NCI-H345 (cell line): Measurements from ENCODE around the gene TEKT5.
"Not testable (repeated sequence)": the region's sequence is repeated elsewhere in the genome, so short reads cannot be mapped to it uniquely, and the experiment has no call there.

ENCODE experiments used
- DNase-seq: peaks from one replicate; lab custom pipeline; 2025; lab: John Stamatoyannopoulos, UW

The TEKT5 gene

GRCh38 chr16:10631886-10632285 lies 62.8 kb downstream of the TEKT5 start:
- DNase-seq, result no peak

DNA sequence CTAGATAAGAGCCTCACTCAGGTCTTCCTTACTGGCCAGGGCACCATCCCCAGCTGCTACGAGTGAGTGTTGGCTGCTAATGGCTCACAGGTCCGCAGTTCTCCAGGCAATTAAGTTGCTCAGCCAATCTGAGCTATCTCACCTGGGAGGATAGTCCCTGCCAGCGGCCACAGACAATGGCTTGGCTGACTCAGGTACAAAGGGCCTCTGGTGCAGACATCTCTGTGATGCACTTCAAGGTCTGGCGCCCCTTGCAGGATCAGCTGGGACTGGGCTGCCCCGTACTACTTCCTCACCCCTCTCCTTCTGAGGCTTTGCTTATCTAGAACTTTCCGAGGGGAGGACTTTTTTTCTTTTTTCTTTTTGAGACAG lies 65.2 kb downstream of the TEKT5 start:
- no peak for DNase-seq

GRCh38 chr16:10625595-10626357 lies 69.0 kb downstream of the TEKT5 start:
- DNase-seq, result no peak

DNA sequence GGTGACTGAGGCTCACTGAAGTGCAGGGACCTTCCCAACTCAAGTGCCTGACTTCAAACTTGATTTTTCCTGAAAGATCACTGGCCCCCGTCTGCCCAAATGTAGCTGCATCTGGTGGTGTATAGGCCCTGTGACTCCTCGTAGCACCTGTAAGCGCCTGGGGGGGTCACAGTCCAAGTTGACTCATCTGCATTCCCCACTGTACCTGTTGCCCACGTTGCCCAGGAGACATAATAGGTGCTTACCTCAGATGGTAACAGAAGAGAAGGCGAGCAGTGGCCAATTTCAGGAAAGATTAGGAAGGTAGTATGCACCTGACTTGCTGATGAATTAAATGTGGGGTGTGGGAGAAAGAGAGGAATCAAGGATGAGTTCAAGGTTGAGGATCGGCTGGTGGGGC lies 70.2 kb downstream of the TEKT5 start:
- no peak for DNase-seq

DNA sequence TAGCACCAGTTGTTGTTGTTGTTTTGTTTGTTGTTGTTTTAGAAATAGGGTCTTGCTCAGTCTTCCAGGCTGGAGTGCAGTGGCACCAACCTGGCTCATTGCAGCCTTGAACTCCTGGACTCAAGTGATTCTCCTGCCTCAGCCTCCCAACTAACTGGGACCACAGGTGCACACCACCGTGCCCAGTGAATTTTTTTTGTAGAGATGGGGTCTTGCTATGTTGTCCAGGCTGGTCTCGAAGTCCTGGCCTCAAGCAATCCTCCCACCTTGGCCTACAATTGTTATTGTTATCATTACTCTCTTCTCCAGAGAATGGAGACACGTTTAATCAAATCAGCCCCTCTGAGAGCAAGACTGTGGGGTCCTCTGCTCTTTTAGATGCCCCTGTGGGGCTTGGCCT lies 71.7 kb downstream of the TEKT5 start:
- no peak for DNase-seq

- DNase-seq, result no peak
Observed at GRCh38 chr16:10622036-10622921, 72.5 kb downstream of the TEKT5 start.

GRCh38 chr16:10621216-10621949 lies 73.3 kb downstream of the TEKT5 start:
- not testable (repeated sequence) for DNase-seq

GRCh38 chr16:10620120-10620519 lies 74.6 kb downstream of the TEKT5 start:
- no peak for DNase-seq

DNA sequence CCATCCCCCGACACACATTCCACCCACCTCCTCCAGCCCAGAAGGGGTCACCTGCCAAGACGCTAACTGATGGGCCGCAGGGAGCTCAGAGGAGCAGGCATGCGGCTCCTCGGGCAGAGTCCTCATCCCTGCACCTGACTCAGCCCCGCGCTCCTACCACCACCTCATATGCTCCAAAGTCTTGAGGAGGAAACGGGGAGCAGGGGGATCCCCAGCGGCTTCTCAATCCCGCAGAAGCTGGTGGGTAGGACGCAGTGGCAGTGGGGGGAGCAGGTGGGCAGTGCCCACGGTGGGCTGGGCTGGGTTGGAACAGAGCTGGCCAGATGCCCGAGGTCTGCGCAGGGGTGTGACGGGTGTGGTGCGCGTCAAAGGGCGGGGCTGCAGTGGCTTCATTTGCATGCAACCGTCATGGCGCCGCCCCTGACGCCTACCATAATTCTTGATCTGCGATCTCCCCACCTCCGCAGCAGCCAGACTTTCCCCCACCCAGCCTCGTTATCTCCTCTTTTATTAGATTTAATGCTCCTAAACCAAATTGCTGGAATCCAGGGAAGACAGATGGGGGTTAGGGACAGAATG lies 75.4 kb downstream of the TEKT5 start:
- DNase-seq, result no peak

GRCh38 chr16:10618710-10619209 lies 76.0 kb downstream of the TEKT5 start:
- DNase-seq, result no peak

DNA sequence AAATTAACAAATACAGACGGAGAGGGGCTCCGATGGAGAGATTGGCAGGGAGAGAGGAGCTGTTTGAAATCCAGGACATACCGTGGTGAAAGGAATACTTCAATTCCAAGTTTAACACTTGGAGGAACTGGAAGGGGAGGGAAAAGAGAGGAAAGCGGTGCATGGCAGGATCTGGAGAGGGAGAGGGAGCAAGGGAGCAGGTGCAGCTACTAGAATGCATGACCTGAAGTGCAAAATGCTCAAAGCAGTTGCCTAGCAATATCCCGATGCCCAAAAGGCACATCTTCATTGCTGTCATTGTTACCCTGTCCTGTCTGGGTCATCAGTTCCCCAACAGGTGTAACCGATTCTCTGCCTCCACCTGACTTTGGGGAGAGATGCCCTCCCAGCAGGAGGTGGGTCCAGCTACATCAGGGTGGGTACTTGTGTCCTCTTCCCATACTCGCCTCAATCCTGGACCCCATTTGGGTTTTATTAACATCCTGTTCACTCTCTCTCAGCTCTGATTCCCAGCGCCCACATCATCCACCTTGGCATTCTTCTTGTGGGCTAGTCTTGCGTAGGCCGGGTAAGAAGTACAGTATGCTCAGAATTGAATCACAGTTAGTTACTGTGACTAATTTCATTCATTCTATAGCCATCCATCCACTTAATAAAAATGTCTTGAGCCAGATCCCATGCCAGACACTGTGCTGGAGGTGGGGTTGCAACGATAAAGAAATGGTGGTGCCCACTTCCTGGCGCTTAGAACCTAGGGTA lies 76.9 kb downstream of the TEKT5 start:
- DNase-seq, result peak; percentile 45

DNA sequence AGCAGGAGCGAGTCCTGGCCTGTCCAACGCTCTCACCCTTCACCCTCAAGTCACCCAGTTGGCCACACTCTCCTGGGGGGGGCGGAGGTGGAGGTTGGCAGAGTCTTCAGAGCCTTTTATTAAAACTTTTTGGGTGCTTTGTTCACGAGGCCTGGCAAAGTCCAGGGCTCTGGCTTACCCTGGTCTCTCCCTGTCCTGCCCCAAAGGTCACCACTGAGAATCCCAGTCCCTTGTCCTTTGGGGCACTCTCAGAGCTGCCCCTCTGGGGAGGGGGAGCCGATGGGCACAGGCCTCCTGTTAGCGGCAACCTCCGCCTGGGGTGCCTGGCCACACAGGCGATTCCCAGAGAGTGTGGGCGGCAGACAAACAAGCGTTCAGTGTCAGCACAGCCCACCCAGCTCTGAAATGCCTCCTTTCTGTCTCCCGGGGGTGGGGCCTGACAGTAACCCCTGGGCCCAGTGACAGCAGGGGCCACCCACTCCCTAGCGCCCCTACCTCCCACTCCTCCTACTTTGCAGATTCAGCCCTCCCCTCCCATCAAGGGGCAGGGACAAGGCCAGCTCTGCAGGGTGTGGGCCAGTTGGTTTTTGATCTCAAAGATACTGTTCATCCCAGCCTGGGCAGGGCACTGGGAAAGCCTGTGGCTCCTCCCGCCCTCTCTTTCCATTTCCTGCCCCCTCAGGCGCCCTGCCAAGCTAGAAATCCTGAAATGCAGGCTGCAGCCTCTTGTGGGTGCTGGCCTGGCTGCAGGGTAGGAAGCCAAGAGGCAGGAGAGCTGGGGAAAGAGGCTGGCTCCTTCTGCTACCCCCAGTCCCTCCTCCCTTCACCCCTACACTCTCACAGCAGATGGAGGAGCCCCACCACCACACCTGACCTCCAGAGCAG lies 77.7 kb downstream of the TEKT5 start:
- peak; percentile 63 for DNase-seq

GRCh38 chr16:10616419-10616755 lies 78.3 kb downstream of the TEKT5 start:
- no peak for DNase-seq

DNA sequence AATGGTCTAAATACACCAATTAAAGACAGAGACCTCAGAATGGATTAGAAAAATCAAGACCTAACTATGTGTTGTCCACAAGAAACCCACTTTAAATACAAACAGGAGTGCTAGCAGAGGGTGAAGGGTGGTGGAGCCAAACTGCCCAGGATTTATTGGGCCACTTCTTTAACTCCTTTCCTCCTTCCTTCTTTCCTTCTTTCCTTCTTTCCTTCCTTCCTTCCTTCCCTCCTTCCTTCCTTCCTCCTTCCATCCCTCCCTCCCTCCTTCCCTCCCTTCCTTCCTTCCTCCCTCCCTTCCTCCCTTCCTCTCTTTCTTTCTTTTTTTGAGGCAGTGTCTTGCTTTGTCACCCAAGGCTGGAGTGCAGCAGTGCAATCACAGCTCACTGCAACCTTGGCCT lies 80.0 kb downstream of the TEKT5 start:
- no peak for DNase-seq

- DNase-seq, result no peak
Observed at GRCh38 chr16:10613785-10614485, 80.8 kb downstream of the TEKT5 start.

DNA sequence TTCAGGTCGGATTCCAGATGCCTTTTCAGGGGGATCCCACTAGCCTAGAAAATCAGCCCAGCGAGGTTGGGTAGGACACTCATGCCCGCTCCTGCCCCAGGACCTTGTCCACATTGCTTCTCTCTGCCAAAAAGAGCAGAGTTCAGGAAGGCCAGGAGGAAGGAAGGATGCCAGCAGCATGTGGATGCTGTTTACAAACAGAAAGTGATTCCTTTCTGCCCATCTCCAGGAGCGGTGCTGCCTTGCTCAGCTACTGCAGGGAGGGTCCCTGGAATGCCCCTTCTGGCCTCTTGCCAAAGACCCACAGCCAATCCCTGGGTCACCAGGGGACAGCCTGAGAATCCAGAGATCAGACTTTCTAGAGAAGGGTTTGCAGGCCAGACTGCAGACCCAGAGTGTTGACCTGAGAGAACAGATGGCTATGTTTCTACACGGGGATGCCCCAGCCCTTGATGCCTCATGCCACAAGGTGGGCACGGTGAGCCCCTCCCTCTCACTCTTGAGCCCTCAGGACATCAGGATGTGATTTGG lies 82.0 kb downstream of the TEKT5 start:
- DNase-seq, result no peak

- DNase-seq, result no peak
Observed at GRCh38 chr16:10611825-10612342, 82.8 kb downstream of the TEKT5 start.

DNA sequence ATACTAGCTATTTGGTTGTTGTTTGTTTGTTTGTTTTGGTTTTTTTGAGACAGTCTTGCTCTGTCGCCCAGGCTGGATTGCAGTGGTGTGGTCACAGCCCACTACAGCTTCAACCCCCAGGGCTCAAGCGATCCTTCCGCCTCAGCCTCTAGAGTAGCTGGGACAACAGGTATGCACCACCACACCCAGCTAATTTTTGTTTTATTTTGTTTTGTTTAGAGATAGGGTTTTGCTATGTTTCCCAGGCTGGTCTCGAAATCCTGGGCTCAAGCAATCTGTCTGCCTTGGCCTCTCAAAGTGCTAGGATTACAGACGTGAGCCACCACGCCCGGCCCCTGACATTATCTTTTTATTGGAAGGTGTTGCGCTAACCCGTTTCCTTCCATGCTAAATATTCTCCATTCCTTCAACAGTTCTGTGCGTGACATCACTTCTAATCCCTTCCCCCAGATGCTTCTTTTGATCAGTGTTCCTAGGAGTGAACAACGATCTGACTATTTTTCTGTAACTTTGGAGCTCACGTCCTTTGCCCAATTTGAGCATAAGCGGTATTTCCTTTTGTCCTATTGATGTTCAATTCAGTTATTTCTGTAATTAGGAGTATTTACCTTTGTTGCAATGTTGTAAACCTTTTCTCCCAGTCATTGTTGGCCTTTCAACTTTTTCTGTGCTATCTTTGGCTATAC lies 84.1 kb downstream of the TEKT5 start:
- DNase-seq, result no peak

DNA sequence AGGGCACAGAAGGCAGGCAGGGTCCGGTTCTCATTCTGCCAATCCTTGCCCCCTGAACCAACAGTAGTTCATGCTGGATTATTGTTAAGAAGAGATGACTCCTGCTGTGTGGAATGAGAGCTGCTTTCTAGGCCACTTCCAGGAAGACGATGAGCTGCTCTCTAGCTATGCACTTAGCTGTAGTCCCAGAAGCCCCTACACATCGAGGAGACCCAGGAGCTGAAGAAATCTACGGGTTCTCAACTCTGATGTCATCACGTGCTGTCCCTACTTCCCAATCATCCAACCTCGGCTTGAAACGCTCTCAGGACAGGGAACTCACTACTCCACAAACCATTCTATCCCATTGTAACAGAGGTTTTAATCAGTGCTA lies 85.3 kb downstream of the TEKT5 start:
- no peak for DNase-seq
